Measurements from ENCODE around the gene PRUNE2.

DNA sequence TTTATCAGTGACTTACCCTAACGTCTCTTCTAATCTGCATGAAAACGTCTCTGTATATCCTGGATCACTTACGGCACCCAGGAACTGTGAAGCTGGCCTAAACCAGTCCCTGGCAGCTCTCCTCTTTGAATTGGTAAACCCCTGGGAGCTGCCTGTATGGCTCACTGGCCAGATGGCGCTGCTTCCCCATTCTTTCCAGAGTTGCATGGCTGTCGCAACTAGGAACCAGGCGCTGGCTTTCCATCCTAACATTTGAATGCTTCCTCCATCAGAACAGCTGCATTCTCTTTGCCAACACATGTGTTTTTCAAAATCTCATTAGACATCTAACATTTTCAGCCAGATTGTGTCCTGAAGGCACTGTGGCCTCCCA lies 149.7 kb downstream of the PRUNE2 start:
- TF ChIP-seq POLR2AphosphoS5 (IDR thresholded peaks at IDR 0.05; ENCODE audit: borderline replicate concordance, low read depth, low read length) (no peak), EZH2 (IDR thresholded peaks at IDR 0.05) (no peak), FOXP2 (optimal IDR thresholded peaks at IDR 0.05; ENCODE audit: control extremely low read depth, extremely low read length, insufficient read depth) (no peak)
